Measurements from ENCODE around the gene ANKRD13A. TPM values are rescaled to one million over a fixed set of nuclear protein-coding genes. Genes with fewer than 3 reads are reported as not detected.
A peak's percentile ranks its signal among the peaks of the same experiment; 100 is the strongest.

The ANKRD13A gene
- total and polyA plus RNA-seq, 2 of the 13 experiments (the other 11 are each of a cell fraction or from before 2014, with no cell fraction given): 34.1 to 41.6 TPM

DNA sequence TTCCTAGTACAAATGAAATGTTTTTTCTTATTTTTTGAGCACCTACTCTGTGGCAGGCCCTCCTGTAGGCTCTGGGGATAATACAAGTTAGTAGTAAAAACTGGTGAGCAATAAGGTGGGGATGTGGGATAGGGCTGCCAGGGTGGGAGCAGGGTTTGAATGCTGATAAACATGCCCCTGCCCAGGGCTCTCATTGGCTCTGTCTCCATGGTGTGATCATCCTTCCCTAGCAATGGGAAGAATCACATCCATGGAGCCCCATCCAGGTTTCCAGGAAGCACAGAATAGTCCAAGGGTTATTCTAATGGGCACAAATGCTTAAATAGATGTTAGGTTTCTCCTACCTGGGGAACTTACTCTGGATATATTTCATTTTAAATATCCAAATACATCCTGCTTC, 48.6 kb upstream of the ANKRD13A start:
- TF ChIP-seq SRSF1 (optimal IDR thresholded peaks at IDR 0.05; ENCODE audit: low read depth, low read length): no peak
- no peak for TF ChIP-seq ZFP82 (CRISPR knock-in tag; IDR thresholded peaks at IDR 0.05; ENCODE audit: borderline replicate concordance)
- TF ChIP-seq KMT2A (CRISPR knock-in tag; IDR thresholded peaks at IDR 0.05): no peak
- TF ChIP-seq SKI (IDR thresholded peaks at IDR 0.05; ENCODE audit: partially characterized antibody): no peak
- no peak for TF ChIP-seq NONO (IDR thresholded peaks at IDR 0.05)
- TF ChIP-seq NONO (CRISPR knock-in tag; conservative IDR thresholded peaks at IDR 0.05): no peak
- TF ChIP-seq FOXP4 (CRISPR knock-in tag; IDR thresholded peaks at IDR 0.05): no peak
- TF ChIP-seq ZNF788 (CRISPR knock-in tag; IDR thresholded peaks at IDR 0.05; ENCODE audit: borderline replicate concordance): no peak
- TF ChIP-seq TEAD3 (CRISPR knock-in tag; optimal IDR thresholded peaks at IDR 0.05; ENCODE audit: borderline replicate concordance): no peak
- TF ChIP-seq ZNF737 (CRISPR knock-in tag; IDR thresholded peaks at IDR 0.05; ENCODE audit: borderline replicate concordance): no peak
- TF ChIP-seq ZNF550 (CRISPR knock-in tag; IDR thresholded peaks at IDR 0.05; ENCODE audit: borderline replicate concordance): no peak
- no peak for TF ChIP-seq SP1 (IDR thresholded peaks at IDR 0.05)
- TF ChIP-seq SP1 (CRISPR knock-in tag; IDR thresholded peaks at IDR 0.05): no peak
- TF ChIP-seq HNF4A (CRISPR knock-in tag; IDR thresholded peaks at IDR 0.05): no peak
- TF ChIP-seq FOXC1 (CRISPR knock-in tag; IDR thresholded peaks at IDR 0.05; ENCODE audit: borderline replicate concordance): no peak
- TF ChIP-seq, protein P1, sequence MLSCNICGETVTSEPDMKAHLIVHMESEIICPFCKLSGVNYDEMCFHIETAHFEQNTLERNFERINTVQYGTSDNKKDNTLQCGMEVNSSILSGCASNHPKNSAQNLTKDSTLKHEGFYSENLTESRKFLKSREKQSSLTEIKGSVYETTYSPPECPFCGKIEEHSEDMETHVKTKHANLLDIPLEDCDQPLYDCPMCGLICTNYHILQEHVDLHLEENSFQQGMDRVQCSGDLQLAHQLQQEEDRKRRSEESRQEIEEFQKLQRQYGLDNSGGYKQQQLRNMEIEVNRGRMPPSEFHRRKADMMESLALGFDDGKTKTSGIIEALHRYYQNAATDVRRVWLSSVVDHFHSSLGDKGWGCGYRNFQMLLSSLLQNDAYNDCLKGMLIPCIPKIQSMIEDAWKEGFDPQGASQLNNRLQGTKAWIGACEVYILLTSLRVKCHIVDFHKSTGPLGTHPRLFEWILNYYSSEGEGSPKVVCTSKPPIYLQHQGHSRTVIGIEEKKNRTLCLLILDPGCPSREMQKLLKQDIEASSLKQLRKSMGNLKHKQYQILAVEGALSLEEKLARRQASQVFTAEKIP (CRISPR knock-in tag; IDR thresholded peaks at IDR 0.05; ENCODE audit: borderline replicate concordance): no peak
- no peak for TF ChIP-seq ZNF251 (CRISPR knock-in tag; IDR thresholded peaks at IDR 0.05)
- TF ChIP-seq PRMT3 (CRISPR knock-in tag; IDR thresholded peaks at IDR 0.05; ENCODE audit: borderline replicate concordance, low read depth): no peak
- no peak for TF ChIP-seq FOXO1 (CRISPR knock-in tag; IDR thresholded peaks at IDR 0.05)
- no peak for DNase-seq (ENCODE audit: low spot score)
- Histone ChIP-seq H2AFZ (ENCODE audit: low read length) (no peak overlapping the region), H3K4me3 (replicated peaks in 1 of 3; ENCODE audit: insufficient read depth in 1 of 3, low read depth in 2 of 3, low read length in 3 of 3) (no peak overlapping the region), H3K79me2 (ENCODE audit: insufficient read depth, low read length) (no peaks in the 10 kb centered on the region), H3K36me3 (replicated peaks in 1 of 2; ENCODE audit: control insufficient read depth in 1 of 2, insufficient read depth in 2 of 2, low read length in 2 of 2) (peaks cover 13 to 39% of the 10 kb centered on the region in 2 experiments), H3K4me2 (ENCODE audit: low read depth, low read length) (no peak overlapping the region), H3K4me1 (ENCODE audit: insufficient read depth, low read length) (peaks cover 60% of the 10 kb centered on the region), H3K27ac (ENCODE audit: extremely low read length, insufficient read depth, low read length) (peak overlapping the region; percentile 76), H4K20me1 (ENCODE audit: insufficient read depth, low read length) (no peaks in the 10 kb centered on the region), H3K9ac (ENCODE audit: insufficient read depth, low read depth, low read length) (no peak overlapping the region), H3K9me3 (ENCODE audit: low read length) (no peaks in the 10 kb centered on the region), H3K27me3 (ENCODE audit: control insufficient read depth in 1 of 2, insufficient read depth in 2 of 2, low read length in 2 of 2) (no peaks in the 10 kb centered on the region)
- no peak for FAIRE-seq
- no peak for ATAC-seq
- intact Hi-C loops (cut with micrococcal nuclease; ENCODE audit: unreplicated experiment) (no loop called here), in situ Hi-C loops (cut with HindIII; ENCODE audit: extremely low pct_ligation_motif_present, low pct_unique_long_range_greater_than_20kb) (no loop called here)
- POLR2A ChIA-PET: no interaction called here
- no TSS peak for BruUV-seq (replicated peaks)
- CTCF ChIA-PET (ENCODE audit: low intra/inter-chr PET ratio, low total read pairs): no interaction called here

Measured in HepG2 (cell line).